Endodermal cell (in vitro differentiated cells): ENCODE results near the gene FHL1. TPM values are rescaled to one million over a fixed set of nuclear protein-coding genes. Genes with fewer than 3 reads are reported as not detected.

Experiments
- DNase-seq: peaks from one replicate; pipeline ENCODE4 v3.0.0-alpha.2; 2017
- H3K27ac ChIP-seq: 2 replicates; pipeline ENCODE4 v1.5.1; 2013; ENCODE audit warnings: mild to moderate bottlenecking, low read depth, low read length, moderate library complexity
- H3K27me3 ChIP-seq: 2 replicates; pipeline ENCODE4 v1.6.1; 2013; ENCODE audit warnings: mild to moderate bottlenecking, low read length, moderate library complexity; ENCODE audit not compliant: insufficient read depth, control insufficient read depth, poor library complexity, severe bottlenecking
- H3K36me3 ChIP-seq: 2 replicates; pipeline ENCODE4 v1.7.0; 2013; ENCODE audit warnings: mild to moderate bottlenecking, low read length, moderate library complexity; ENCODE audit not compliant: control insufficient read depth, insufficient read depth
- H3K4me1 ChIP-seq: one replicate; pipeline ENCODE4 v1.7.0; 2013; ENCODE audit warnings: low read length; ENCODE audit not compliant: control insufficient read depth, insufficient read depth
- H3K4me3 ChIP-seq: 2 replicates; pipeline ENCODE4 v1.5.1; 2013; ENCODE audit warnings: mild to moderate bottlenecking, low read length, moderate library complexity
- H3K9ac ChIP-seq: 2 replicates; pipeline ENCODE4 v1.6.1; 2013; ENCODE audit warnings: mild to moderate bottlenecking, low read length, moderate library complexity; ENCODE audit not compliant: poor library complexity, severe bottlenecking; ENCODE audit errors: extremely low read depth
- H3K9me3 ChIP-seq: 2 replicates; pipeline ENCODE4 v1.6.1; 2013; ENCODE audit warnings: mild to moderate bottlenecking, low read length, moderate library complexity; ENCODE audit not compliant: control insufficient read depth
- H3K27ac Mint-ChIP-seq: 2 replicates; pipeline ENCODE4 v1.8.0; 2020; ENCODE audit warnings: mixed read lengths
- H3K27me3 Mint-ChIP-seq: 2 replicates; pipeline ENCODE4 v1.8.0; 2021; ENCODE audit warnings: mild to moderate bottlenecking, mixed read lengths; ENCODE audit not compliant: insufficient read depth
- H3K36me3 Mint-ChIP-seq: 2 replicates; pipeline ENCODE4 v1.8.0; 2020; ENCODE audit warnings: low read depth, mixed read lengths
- H3K4me1 Mint-ChIP-seq: 2 replicates; pipeline ENCODE4 v1.8.0; 2020; ENCODE audit warnings: mixed read lengths
- H3K4me3 Mint-ChIP-seq: 2 replicates; pipeline ENCODE4 v1.8.0; 2020; ENCODE audit warnings: mild to moderate bottlenecking, moderate library complexity, mixed read lengths
- H3K9me3 Mint-ChIP-seq: 2 replicates; pipeline ENCODE4 v1.8.0; 2020; ENCODE audit warnings: mild to moderate bottlenecking, mixed read lengths
- WGBS, 2 experiments: methylation state at CpG; one replicate each; pipeline versions ENCODE4 v1.1.5 to v1.1.7; 2013; ENCODE audit warnings: missing lambda C conversion rate in 2 of 2, mixed read lengths in 1 of 2; ENCODE audit not compliant: insufficient coverage in 1 of 2, insufficient read length in 1 of 2; 5-methylcytosine and 5-hydroxymethylcytosine counted together
- total RNA-seq, 2 donors: library from RNA; stranded (reverse); fragmentation: NEBNext Ultra II Directional in 1 of 2; extraction: Animal tissue kit (Norgen Biotek cat#: 25700) in 1 of 2; gene quantifications; 2 replicates in 1 of 2; 3 replicates in 1 of 2; pipeline ENCODE4 v1.2.1, GENCODE V29; 2021
- TF ChIP-seq, protein P1 (sequence below): fragments of 200-600 bp; sonication (generic); conservative IDR thresholded peaks from 2 replicates; pipeline ENCODE4 v1.5.0; 2021; ENCODE audit warnings: antibody characterized with exemption, mild to moderate bottlenecking

FHL1 gene
- total RNA-seq, 2 donors from 2014 or later: 3.7 to 19.3 TPM

DNA sequence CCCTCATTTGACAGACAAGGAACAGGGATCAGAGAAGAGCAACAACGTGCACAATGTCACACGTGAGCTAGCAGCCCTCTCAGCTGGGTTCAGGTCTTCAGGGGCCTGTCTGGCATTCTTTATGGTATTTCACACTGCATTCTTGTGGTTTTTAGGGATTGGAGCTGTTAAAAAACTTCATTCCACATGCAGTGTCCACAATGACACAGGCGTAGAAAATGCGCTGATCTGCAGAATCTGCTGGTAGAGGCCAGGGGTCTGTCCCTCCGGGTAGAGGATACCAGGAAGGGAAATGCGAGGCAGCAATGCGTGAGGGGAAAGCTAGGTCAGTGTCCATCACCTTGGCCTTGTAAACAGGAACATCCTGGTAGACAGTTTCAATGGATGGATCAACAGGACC, 67.2 kb downstream of the FHL1 start:
- Histone ChIP-seq H3K4me1 (no peaks in the 10 kb centered on the region), H3K27ac (no peak overlapping the region), H3K9ac (no peak overlapping the region), H3K36me3 (no peaks in the 10 kb centered on the region), H3K9me3 (no peaks in the 10 kb centered on the region), H3K27me3 (no peaks in the 10 kb centered on the region), H3K4me3 (no peak overlapping the region)
- Mint-ChIP-seq H3K36me3 (peaks cover 10% of the 10 kb centered on the region), H3K9me3 (peaks cover 56% of the 10 kb centered on the region), H3K27me3 (no peaks in the 10 kb centered on the region), H3K27ac (no peak overlapping the region), H3K4me3 (no peak overlapping the region), H3K4me1 (peaks cover 3% of the 10 kb centered on the region)
- TF ChIP-seq, protein P1, sequence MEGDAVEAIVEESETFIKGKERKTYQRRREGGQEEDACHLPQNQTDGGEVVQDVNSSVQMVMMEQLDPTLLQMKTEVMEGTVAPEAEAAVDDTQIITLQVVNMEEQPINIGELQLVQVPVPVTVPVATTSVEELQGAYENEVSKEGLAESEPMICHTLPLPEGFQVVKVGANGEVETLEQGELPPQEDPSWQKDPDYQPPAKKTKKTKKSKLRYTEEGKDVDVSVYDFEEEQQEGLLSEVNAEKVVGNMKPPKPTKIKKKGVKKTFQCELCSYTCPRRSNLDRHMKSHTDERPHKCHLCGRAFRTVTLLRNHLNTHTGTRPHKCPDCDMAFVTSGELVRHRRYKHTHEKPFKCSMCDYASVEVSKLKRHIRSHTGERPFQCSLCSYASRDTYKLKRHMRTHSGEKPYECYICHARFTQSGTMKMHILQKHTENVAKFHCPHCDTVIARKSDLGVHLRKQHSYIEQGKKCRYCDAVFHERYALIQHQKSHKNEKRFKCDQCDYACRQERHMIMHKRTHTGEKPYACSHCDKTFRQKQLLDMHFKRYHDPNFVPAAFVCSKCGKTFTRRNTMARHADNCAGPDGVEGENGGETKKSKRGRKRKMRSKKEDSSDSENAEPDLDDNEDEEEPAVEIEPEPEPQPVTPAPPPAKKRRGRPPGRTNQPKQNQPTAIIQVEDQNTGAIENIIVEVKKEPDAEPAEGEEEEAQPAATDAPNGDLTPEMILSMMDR: no peak
- DNase-seq: no peak
- 80 to 91% methylated on average over 3 to 7 of the region's 7 CpGs for WGBS, 2 experiments

DNA sequence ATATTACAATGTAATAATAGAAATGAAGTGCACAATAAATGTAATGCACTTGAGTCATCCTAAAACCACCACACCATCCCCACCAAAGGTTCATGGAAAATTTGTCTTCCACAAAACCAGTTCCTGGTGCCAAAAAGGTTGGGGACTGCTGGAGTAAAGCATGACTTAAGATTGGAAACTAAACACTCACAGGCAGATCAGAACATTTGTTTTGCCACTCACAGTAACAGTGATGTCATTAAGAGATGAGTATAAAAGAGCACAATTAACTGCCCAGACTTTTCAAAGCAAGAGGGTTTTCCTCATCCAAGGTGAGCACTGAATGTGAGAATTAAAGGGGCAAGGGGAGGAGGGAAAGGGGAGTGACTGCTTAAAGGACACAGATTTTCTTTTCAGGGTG, 68.2 kb downstream of the FHL1 start:
- no peak overlapping the region for H3K27ac ChIP-seq
- peaks cover 3% of the 10 kb centered on the region for H3K4me1 Mint-ChIP-seq
- TF ChIP-seq, protein P1: no peak
- H3K4me3 Mint-ChIP-seq: no peak overlapping the region
- no peak overlapping the region for H3K9ac ChIP-seq
- no peaks in the 10 kb centered on the region for H3K27me3 Mint-ChIP-seq
- peaks cover 4% of the 10 kb centered on the region for H3K36me3 ChIP-seq
- no peak for DNase-seq
- no peaks in the 10 kb centered on the region for H3K27me3 ChIP-seq
- H3K9me3 ChIP-seq: no peaks in the 10 kb centered on the region
- no peaks in the 10 kb centered on the region for H3K4me1 ChIP-seq
- H3K4me3 ChIP-seq: no peak overlapping the region
- H3K36me3 Mint-ChIP-seq: peaks cover 13% of the 10 kb centered on the region
- H3K9me3 Mint-ChIP-seq: peaks cover 52% of the 10 kb centered on the region
- H3K27ac Mint-ChIP-seq: no peak overlapping the region

DNA sequence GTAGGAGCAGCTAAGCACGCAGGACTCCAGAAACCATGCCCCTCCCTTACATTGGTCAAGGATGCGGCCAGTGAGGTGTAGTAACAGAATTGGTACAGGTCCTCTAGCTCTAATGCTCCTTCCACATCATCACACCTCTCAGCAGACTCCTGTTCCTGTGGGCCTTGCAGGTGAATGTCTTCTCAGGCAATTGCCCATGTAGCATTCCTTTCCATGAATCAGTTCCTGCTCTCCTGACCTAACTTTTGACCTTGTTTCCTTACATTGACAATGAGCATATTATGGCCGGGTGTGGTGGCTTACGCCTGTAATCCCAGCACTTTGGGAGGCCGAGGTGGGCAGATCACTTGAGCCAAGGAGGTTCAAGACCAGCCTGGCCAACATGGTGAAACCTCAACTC, 72.6 kb downstream of the FHL1 start:
- H3K27me3 ChIP-seq: no peaks in the 10 kb centered on the region
- H3K27ac Mint-ChIP-seq: no peak overlapping the region
- peaks cover 48% of the 10 kb centered on the region for H3K9me3 Mint-ChIP-seq

More for the DNA sequence above, 72.6 kb downstream of the FHL1 start:
- WGBS, 2 experiments: 85% methylated on average over 5 of the region's 5 CpGs; no CpG with 5 or more reads in 1 of the 2 experiments
- peaks cover 17% of the 10 kb centered on the region for H3K36me3 ChIP-seq
- no peak overlapping the region for H3K9ac ChIP-seq
- H3K4me3 ChIP-seq: no peak overlapping the region
- TF ChIP-seq, protein P1: no peak
- no peak for DNase-seq
- Mint-ChIP-seq H3K27me3 (no peaks in the 10 kb centered on the region), H3K36me3 (peaks cover 35% of the 10 kb centered on the region), H3K4me1 (no peaks in the 10 kb centered on the region), H3K4me3 (no peak overlapping the region)
- H3K4me1 ChIP-seq: no peaks in the 10 kb centered on the region
- H3K9me3 ChIP-seq: no peaks in the 10 kb centered on the region
- no peak overlapping the region for H3K27ac ChIP-seq
